ENCODE data around the gene DNASE1L2. TPM values are rescaled to one million over a fixed set of nuclear protein-coding genes. Genes with fewer than 3 reads are reported as not detected.
"Not testable (repeated sequence)": the region's sequence is repeated elsewhere in the genome, so short reads cannot be mapped to it uniquely, and the experiment has no call there.

The DNASE1L2 gene
- total RNA-seq, 2 donors from 2014 or later: 0.83 TPM; not detected in 1

GRCh38 chr16:2237102-2237482, 848 bp downstream of the DNASE1L2 start:
- TF ChIP-seq, protein P1, sequence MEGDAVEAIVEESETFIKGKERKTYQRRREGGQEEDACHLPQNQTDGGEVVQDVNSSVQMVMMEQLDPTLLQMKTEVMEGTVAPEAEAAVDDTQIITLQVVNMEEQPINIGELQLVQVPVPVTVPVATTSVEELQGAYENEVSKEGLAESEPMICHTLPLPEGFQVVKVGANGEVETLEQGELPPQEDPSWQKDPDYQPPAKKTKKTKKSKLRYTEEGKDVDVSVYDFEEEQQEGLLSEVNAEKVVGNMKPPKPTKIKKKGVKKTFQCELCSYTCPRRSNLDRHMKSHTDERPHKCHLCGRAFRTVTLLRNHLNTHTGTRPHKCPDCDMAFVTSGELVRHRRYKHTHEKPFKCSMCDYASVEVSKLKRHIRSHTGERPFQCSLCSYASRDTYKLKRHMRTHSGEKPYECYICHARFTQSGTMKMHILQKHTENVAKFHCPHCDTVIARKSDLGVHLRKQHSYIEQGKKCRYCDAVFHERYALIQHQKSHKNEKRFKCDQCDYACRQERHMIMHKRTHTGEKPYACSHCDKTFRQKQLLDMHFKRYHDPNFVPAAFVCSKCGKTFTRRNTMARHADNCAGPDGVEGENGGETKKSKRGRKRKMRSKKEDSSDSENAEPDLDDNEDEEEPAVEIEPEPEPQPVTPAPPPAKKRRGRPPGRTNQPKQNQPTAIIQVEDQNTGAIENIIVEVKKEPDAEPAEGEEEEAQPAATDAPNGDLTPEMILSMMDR (IDR thresholded peaks at IDR 0.05): no peak
- no peaks in the 10 kb centered on the region for H3K27me3 ChIP-seq
- H3K27ac ChIP-seq: no peak overlapping the region
- H3K36me3 ChIP-seq: peaks cover 40% of the 10 kb centered on the region
- DNase-seq (ENCODE audit: low spot score): no peak
- H3K9me3 ChIP-seq: no peaks in the 10 kb centered on the region
- peaks cover 0 to 25% of the 10 kb centered on the region in 2 donors for H3K4me1 ChIP-seq
- H3K4me3 ChIP-seq: peak overlapping the region in 1 of 2 donors; percentile 35

DNA sequence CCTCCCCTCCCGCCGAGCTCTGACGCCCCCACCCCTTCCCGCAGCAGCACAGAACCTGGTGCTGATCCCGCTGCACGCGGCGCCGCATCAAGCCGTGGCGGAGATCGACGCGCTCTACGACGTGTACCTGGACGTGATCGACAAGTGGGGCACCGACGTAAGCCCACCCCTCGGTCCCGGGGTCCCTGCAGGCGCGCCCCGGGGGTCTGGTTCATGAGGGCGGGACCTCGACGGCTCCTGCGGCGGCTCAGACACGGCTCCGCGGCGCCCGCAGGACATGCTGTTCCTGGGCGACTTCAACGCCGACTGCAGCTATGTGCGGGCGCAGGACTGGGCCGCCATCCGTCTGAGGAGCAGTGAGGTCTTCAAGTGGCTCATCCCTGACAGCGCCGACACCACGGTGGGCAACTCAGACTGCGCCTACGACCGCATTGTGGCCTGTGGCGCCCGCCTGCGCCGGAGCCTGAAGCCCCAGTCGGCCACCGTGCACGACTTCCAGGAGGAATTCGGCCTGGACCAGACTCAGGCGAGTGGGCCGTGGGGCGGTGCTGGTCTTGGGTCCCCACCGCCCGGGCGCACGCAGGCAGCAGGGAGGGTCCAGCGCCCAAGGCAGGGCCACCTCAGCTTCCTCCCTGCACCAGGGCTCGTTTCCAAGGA, 1.4 kb downstream of the DNASE1L2 start:
- no peak for DNase-seq (ENCODE audit: low spot score)
- H3K27me3 ChIP-seq: no peaks in the 10 kb centered on the region
- H3K4me1 ChIP-seq: peaks cover 0 to 25% of the 10 kb centered on the region in 2 donors
- peaks cover 40% of the 10 kb centered on the region for H3K36me3 ChIP-seq
- H3K9me3 ChIP-seq: no peaks in the 10 kb centered on the region
- no peak overlapping the region for H3K27ac ChIP-seq
- TF ChIP-seq, protein P1 (IDR thresholded peaks at IDR 0.05): no peak
- peak overlapping the region in 1 of 2 donors; percentile 35 for H3K4me3 ChIP-seq

- TF ChIP-seq, protein P1 (IDR thresholded peaks at IDR 0.05): no peak
- H3K4me3 ChIP-seq: no peak overlapping the region
- H3K27me3 ChIP-seq: no peaks in the 10 kb centered on the region
- H3K9me3 ChIP-seq: no peaks in the 10 kb centered on the region
- H3K4me1 ChIP-seq: peaks cover 0 to 25% of the 10 kb centered on the region in 2 donors
- H3K36me3 ChIP-seq: peaks cover 40% of the 10 kb centered on the region
- no peak for DNase-seq (ENCODE audit: low spot score)
- peak overlapping the region in 1 of 2 donors; percentile 7 for H3K27ac ChIP-seq
These were observed 2.0 kb downstream of the DNASE1L2 start for GRCh38 chr16:2238150-2238837.

GRCh38 chr16:2238838-2239675, 2.8 kb downstream of the DNASE1L2 start:
- H3K4me3 ChIP-seq: no peak overlapping the region
- H3K9me3 ChIP-seq: no peaks in the 10 kb centered on the region
- DNase-seq (ENCODE audit: low spot score): no peak
- H3K36me3 ChIP-seq: peaks cover 40% of the 10 kb centered on the region
- no peaks in the 10 kb centered on the region for H3K27me3 ChIP-seq
- TF ChIP-seq, protein P1 (IDR thresholded peaks at IDR 0.05): no peak
- H3K27ac ChIP-seq: peak overlapping the region in 1 of 2 donors; percentile 7
- H3K4me1 ChIP-seq: peaks cover 0 to 25% of the 10 kb centered on the region in 2 donors

GRCh38 chr16:2240331-2240730, 4.1 kb downstream of the DNASE1L2 start:
- H3K9me3 ChIP-seq; H3K27ac ChIP-seq; DNase-seq (ENCODE audit: low spot score); H3K4me3 ChIP-seq; H3K27me3 ChIP-seq: not testable (repeated sequence)
- Histone ChIP-seq H3K36me3 (peaks cover 40% of the 10 kb centered on the region), H3K4me1 (peaks cover 0 to 25% of the 10 kb centered on the region in 2 donors)

DNA sequence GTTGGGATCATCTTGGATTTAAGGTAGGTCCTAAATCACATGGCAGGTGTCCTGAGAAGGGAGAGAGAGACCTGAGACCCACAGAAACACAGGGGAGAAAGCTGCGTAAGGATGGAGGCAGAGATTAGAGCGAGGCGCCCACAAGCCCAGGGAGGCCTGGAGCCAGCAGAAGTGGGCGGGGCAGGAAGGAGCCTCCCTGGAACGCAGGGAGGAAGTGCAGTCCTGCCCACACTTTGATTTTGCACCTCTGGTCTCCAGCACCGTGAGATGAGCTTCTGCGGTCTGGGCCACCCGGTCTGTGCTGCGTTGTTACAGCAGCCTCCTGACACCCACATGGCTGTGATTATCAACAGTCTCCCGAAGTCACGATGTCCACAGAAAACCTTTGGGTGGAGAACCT, 6.4 kb downstream of the DNASE1L2 start:
- H3K4me3 ChIP-seq: no peak overlapping the region
- peaks cover 0 to 6% of the 10 kb centered on the region in 2 donors for H3K4me1 ChIP-seq
- TF ChIP-seq, protein P1 (IDR thresholded peaks at IDR 0.05): no peak
- no peaks in the 10 kb centered on the region for H3K27me3 ChIP-seq
- no peaks in the 10 kb centered on the region for H3K9me3 ChIP-seq
- no peak overlapping the region for H3K27ac ChIP-seq
- H3K36me3 ChIP-seq: peaks cover 49% of the 10 kb centered on the region
- no peak for DNase-seq (ENCODE audit: low spot score)

All from right atrium auricular region (tissue), 2 donors.